IPS-15b (cell line): ENCODE results near the gene COL18A1.

Source experiments
- H3K27me3 ChIP-seq: one replicate; pipeline ENCODE4 v1.6.1; 2013; ENCODE audit warnings: low read length; ENCODE audit not compliant: control insufficient read depth, insufficient read depth
- H3K36me3 ChIP-seq: one replicate; pipeline ENCODE4 v1.6.1; 2013; ENCODE audit warnings: low read length; ENCODE audit not compliant: control insufficient read depth, insufficient read depth
- H3K4me1 ChIP-seq: one replicate; pipeline ENCODE4 v1.6.1; 2013; ENCODE audit warnings: mild to moderate bottlenecking, low read length; ENCODE audit not compliant: control insufficient read depth, insufficient read depth
- H3K4me3 ChIP-seq: one replicate; pipeline ENCODE4 v1.5.1; 2013; ENCODE audit warnings: low read depth, low read length
- H3K9ac ChIP-seq: one replicate; pipeline ENCODE4 v1.6.1; 2013; ENCODE audit warnings: low read depth, mild to moderate bottlenecking, low read length
- H3K9me3 ChIP-seq: one replicate; pipeline ENCODE4 v1.6.1; 2013; ENCODE audit warnings: mild to moderate bottlenecking, low read length; ENCODE audit not compliant: control insufficient read depth, insufficient read depth

The COL18A1 gene

GRCh38 chr21:45379901-45380330, 25.0 kb upstream of the COL18A1 start:
- peaks cover 9% of the 10 kb centered on the region for H3K4me1 ChIP-seq
- no peak overlapping the region for H3K4me3 ChIP-seq
- H3K9me3 ChIP-seq: no peaks in the 10 kb centered on the region
- no peak overlapping the region for H3K9ac ChIP-seq
- no peaks in the 10 kb centered on the region for H3K27me3 ChIP-seq
- no peaks in the 10 kb centered on the region for H3K36me3 ChIP-seq

GRCh38 chr21:45380566-45380965, 24.4 kb upstream of the COL18A1 start:
- H3K4me1 ChIP-seq: peaks cover 9% of the 10 kb centered on the region
- H3K9ac ChIP-seq: no peak overlapping the region
- no peak overlapping the region for H3K4me3 ChIP-seq
- H3K9me3 ChIP-seq: no peaks in the 10 kb centered on the region
- H3K27me3 ChIP-seq: no peaks in the 10 kb centered on the region
- no peaks in the 10 kb centered on the region for H3K36me3 ChIP-seq

- Histone ChIP-seq H3K4me1 (peaks cover 9% of the 10 kb centered on the region), H3K27me3 (no peaks in the 10 kb centered on the region), H3K9ac (no peak overlapping the region)
Measured at GRCh38 chr21:45381036-45381787, 23.8 kb upstream of the COL18A1 start.

GRCh38 chr21:45381865-45382696, 22.9 kb upstream of the COL18A1 start:
- Histone ChIP-seq H3K27me3 (no peaks in the 10 kb centered on the region), H3K9me3 (no peaks in the 10 kb centered on the region), H3K4me1 (peaks cover 9% of the 10 kb centered on the region), H3K4me3 (no peak overlapping the region), H3K9ac (no peak overlapping the region), H3K36me3 (no peaks in the 10 kb centered on the region)

More at GRCh38 chr21:45381036-45381787, 23.8 kb upstream of the COL18A1 start:
- H3K4me3 ChIP-seq: no peak overlapping the region
- H3K36me3 ChIP-seq: no peaks in the 10 kb centered on the region
- no peaks in the 10 kb centered on the region for H3K9me3 ChIP-seq

- H3K36me3 ChIP-seq: no peaks in the 10 kb centered on the region
- H3K9ac ChIP-seq: no peak overlapping the region
- H3K4me3 ChIP-seq: no peak overlapping the region
- peaks cover 4% of the 10 kb centered on the region for H3K4me1 ChIP-seq
- no peaks in the 10 kb centered on the region for H3K9me3 ChIP-seq
- H3K27me3 ChIP-seq: no peaks in the 10 kb centered on the region
Measured at GRCh38 chr21:45382697-45382997, 22.3 kb upstream of the COL18A1 start.

- H3K4me1 ChIP-seq: no peaks in the 10 kb centered on the region
- H3K36me3 ChIP-seq: no peaks in the 10 kb centered on the region
- H3K4me3 ChIP-seq: no peak overlapping the region
- no peak overlapping the region for H3K9ac ChIP-seq
- no peaks in the 10 kb centered on the region for H3K27me3 ChIP-seq
- H3K9me3 ChIP-seq: no peaks in the 10 kb centered on the region
Measured at GRCh38 chr21:45383111-45383614, 21.8 kb upstream of the COL18A1 start.

- H3K36me3 ChIP-seq: no peaks in the 10 kb centered on the region
- no peak overlapping the region for H3K4me3 ChIP-seq
- no peaks in the 10 kb centered on the region for H3K9me3 ChIP-seq
- no peaks in the 10 kb centered on the region for H3K27me3 ChIP-seq
- no peaks in the 10 kb centered on the region for H3K4me1 ChIP-seq
- H3K9ac ChIP-seq: no peak overlapping the region
Measured at GRCh38 chr21:45383615-45384201, 21.3 kb upstream of the COL18A1 start.

GRCh38 chr21:45384656-45385548, 20.1 kb upstream of the COL18A1 start:
- Histone ChIP-seq H3K27me3 (no peaks in the 10 kb centered on the region), H3K36me3 (no peaks in the 10 kb centered on the region), H3K4me1 (no peaks in the 10 kb centered on the region), H3K9me3 (no peaks in the 10 kb centered on the region), H3K4me3 (no peak overlapping the region), H3K9ac (no peak overlapping the region)

GRCh38 chr21:45385549-45386050, 19.4 kb upstream of the COL18A1 start:
- Histone ChIP-seq H3K4me1 (no peaks in the 10 kb centered on the region), H3K9me3 (no peaks in the 10 kb centered on the region), H3K4me3 (no peak overlapping the region), H3K9ac (no peak overlapping the region), H3K27me3 (no peaks in the 10 kb centered on the region), H3K36me3 (no peaks in the 10 kb centered on the region)

GRCh38 chr21:45386336-45386727, 18.6 kb upstream of the COL18A1 start:
- H3K27me3 ChIP-seq: no peaks in the 10 kb centered on the region
- no peaks in the 10 kb centered on the region for H3K36me3 ChIP-seq
- H3K9me3 ChIP-seq: no peaks in the 10 kb centered on the region
- H3K4me1 ChIP-seq: no peaks in the 10 kb centered on the region
- H3K9ac ChIP-seq: no peak overlapping the region
- H3K4me3 ChIP-seq: no peak overlapping the region
